HCT116 (cell line): ENCODE data around the gene MIF4GD. TPM values are rescaled to one million over a fixed set of nuclear protein-coding genes. Genes with fewer than 3 reads are reported as not detected.

Experiments
- ATAC-seq: fragments of 200-7000 bp; cut with Tn5 transposase; 2 replicates; pipeline ENCODE4 v1.9.1; 2020; ENCODE audit warnings: mild to moderate bottlenecking, moderate library complexity
- BruUV-seq: library from RNA; stranded (reverse); fragments of 400-500 nt; replicated peaks from 2 replicates; lab custom pipeline; 2021; lab: Mats Ljungman, UMichigan
- CTCF ChIA-PET: fragments of 300-600 bp; sonication (Branson Sonifier 250); formaldehyde crosslinking; loops from one replicate; lab custom pipeline; 2021; ENCODE audit warnings: antibody characterized with exemption; lab: Charles Lee
- POLR2A ChIA-PET: fragments of 300-600, 350-600 bp; sonication (Branson Sonifier 250); formaldehyde crosslinking; loops from one replicate; lab custom pipeline; 2021; ENCODE audit warnings: antibody characterized with exemption; lab: Charles Lee
- RAD21 ChIA-PET, 2 experiments: fragments of 300-600 bp; sonication (Branson Sonifier 250); formaldehyde crosslinking; loops; one replicate each; lab custom pipeline; 2023; ENCODE audit warnings: low total read pairs in 2 of 2; ENCODE audit not compliant: uncharacterized antibody in 2 of 2, unreplicated experiment in 2 of 2, low non-redundant PET in 1 of 2; lab: Charles Lee
- DNase-seq: peaks from one replicate; pipeline ENCODE4 v3.0.0-alpha.2; 2010; ENCODE audit warnings: low read depth, low spot score
- H2AFZ ChIP-seq: fragments of 200-600 bp; shearing (Covaris generic), sonication (generic); 2 replicates; pipeline ENCODE4 v1.6.1; 2017; ENCODE audit warnings: low read depth, mixed run types, mixed read lengths, antibody characterized with exemption, low read length; ENCODE audit not compliant: poor library complexity, severe bottlenecking
- H3K27ac ChIP-seq: 2 replicates; pipeline ENCODE4 v1.5.1; 2012; ENCODE audit warnings: low read depth, low read length
- H3K27me3 ChIP-seq: fragments of 200-600 bp; sonication (generic); 2 replicates; pipeline ENCODE4 v1.6.1; 2016; ENCODE audit warnings: mixed run types, low read length, mixed read lengths; ENCODE audit not compliant: insufficient read depth
- H3K36me3 ChIP-seq, 2 experiments: fragments of 200-500 bp in 1 of 2; fragments of 200-600 bp in 1 of 2; sonication (Bioruptor generic) in 1 of 2; sonication (generic) in 1 of 2; 2 replicates each; pipeline versions ENCODE4 v1.5.1 to v1.6.1; 2014 to 2016; ENCODE audit warnings: low read length in 2 of 2, inconsistent platforms in 1 of 2, mixed read lengths in 1 of 2, mixed run types in 1 of 2; ENCODE audit not compliant: insufficient read depth in 2 of 2, control insufficient read depth in 1 of 2
- H3K4me1 ChIP-seq, 2 experiments: fragments of 200-600 bp in 1 of 2; sonication (generic) in 1 of 2; 2 replicates each; pipeline versions ENCODE4 v1.5.1 to v1.6.1; 2012 to 2017; ENCODE audit warnings: low read length in 2 of 2, inconsistent platforms in 1 of 2, mild to moderate bottlenecking in 1 of 2, mixed read lengths in 1 of 2, mixed run types in 1 of 2, moderate library complexity in 1 of 2; ENCODE audit not compliant: insufficient read depth in 2 of 2, control insufficient read depth in 1 of 2
- H3K4me2 ChIP-seq: fragments of 200-600 bp; sonication (generic); 2 replicates; pipeline ENCODE4 v1.6.1; 2017; ENCODE audit warnings: mixed run types, low read length, mixed read lengths
- H3K4me3 ChIP-seq, 2 experiments: fragments of 200-600 bp in 1 of 2; sonication (generic) in 1 of 2; replicated peaks in 1 of 2; 2 replicates each; pipeline ENCODE4 v1.5.1; 2011 to 2016; ENCODE audit warnings: low read length in 2 of 2, control low read depth in 1 of 2, low read depth in 1 of 2, mild to moderate bottlenecking in 1 of 2, mixed read lengths in 1 of 2, mixed run types in 1 of 2
- H3K79me2 ChIP-seq: fragments of 200-600 bp; sonication (generic); 2 replicates; pipeline ENCODE4 v1.6.1; 2017; ENCODE audit warnings: mild to moderate bottlenecking, mixed run types, low read length, moderate library complexity, mixed read lengths; ENCODE audit not compliant: insufficient read depth
- H3K9ac ChIP-seq: fragments of 200-600 bp; sonication (generic); 2 replicates; pipeline ENCODE4 v1.6.1; 2016; ENCODE audit warnings: low read length, mixed read lengths
- H3K9me2 ChIP-seq: fragments of 200-600 bp; sonication (generic), shearing (Covaris generic); 2 replicates; pipeline ENCODE4 v1.6.1; 2017; ENCODE audit warnings: mixed run types, mild to moderate bottlenecking, moderate library complexity; ENCODE audit not compliant: insufficient read depth
- H3K9me3 ChIP-seq, 2 experiments: fragments of 200-500 bp in 1 of 2; fragments of 200-600 bp in 1 of 2; sonication (Bioruptor generic) in 1 of 2; sonication (generic) in 1 of 2; 2 replicates each; pipeline ENCODE4 v1.6.1; 2014 to 2017; ENCODE audit warnings: low read length in 2 of 2, mixed read lengths in 2 of 2, inconsistent platforms in 1 of 2, low read depth in 1 of 2, mild to moderate bottlenecking in 1 of 2, mixed run types in 1 of 2, moderate library complexity in 1 of 2; ENCODE audit not compliant: control insufficient read depth in 1 of 2, insufficient read depth in 1 of 2
- H4K20me1 ChIP-seq: fragments of 200-600 bp; sonication (generic), shearing (Covaris generic); 2 replicates; pipeline ENCODE4 v1.6.1; 2017; ENCODE audit warnings: mixed run types, mild to moderate bottlenecking, moderate library complexity; ENCODE audit not compliant: insufficient read depth
- CBX3 ChIP-seq: IDR thresholded peaks from 2 replicates; pipeline ENCODE4 v1.6.1; 2012; ENCODE audit warnings: low read depth
- ELF1 ChIP-seq: IDR thresholded peaks from 2 replicates; pipeline ENCODE4 v1.6.1; 2012; ENCODE audit warnings: low read depth, borderline replicate concordance
- FOSL1 ChIP-seq: IDR thresholded peaks from 2 replicates; pipeline ENCODE4 v1.6.1; 2012; ENCODE audit warnings: low read depth
- POLR2AphosphoS5 ChIP-seq: IDR thresholded peaks from 2 replicates; pipeline ENCODE4 v1.6.1; 2011; ENCODE audit warnings: mild to moderate bottlenecking, low read depth, low read length, moderate library complexity
- RAD21 ChIP-seq: IDR thresholded peaks from 2 replicates; pipeline ENCODE4 v1.6.1; 2012; ENCODE audit warnings: low read depth, mild to moderate bottlenecking
- ZFX ChIP-seq: fragments of 450-650 bp; IDR thresholded peaks from 2 replicates; pipeline ENCODE4 v1.6.1; 2017
- ZNF274 ChIP-seq: fragments of 200-500 bp; sonication (Bioruptor generic); IDR thresholded peaks from 2 replicates; pipeline ENCODE4 v1.6.1; 2014; ENCODE audit warnings: mild to moderate bottlenecking, low read depth, low read length, inconsistent platforms
- intact Hi-C: fragments of 100-400 bp; cut with micrococcal nuclease; formaldehyde crosslinking; loops from 2 replicates; pipeline ENCODE4 v1.10.0; 2022
- total RNA-seq: library from RNA; stranded (reverse); gene quantifications from one replicate; pipeline ENCODE4 v1.2.1, GENCODE V29; 2021; ENCODE audit not compliant: unreplicated experiment
- TF ChIP-seq, protein P1 (sequence below), 3 experiments: fragments of 200-600 bp in 1 of 3; sonication (generic) in 1 of 3; IDR thresholded peaks in 2 of 3; conservative IDR thresholded peaks in 1 of 3; 2 replicates each; pipeline ENCODE4 v1.5.1; 2012 to 2017; ENCODE audit warnings: low read depth in 2 of 3, low read length in 2 of 3, antibody characterized with exemption in 1 of 3, borderline replicate concordance in 1 of 3, control low read depth in 1 of 3, mild to moderate bottlenecking in 1 of 3, mixed read lengths in 1 of 3, mixed run types in 1 of 3, moderate library complexity in 1 of 3; ENCODE audit not compliant: insufficient read depth in 1 of 3

Gene MIF4GD
- total RNA-seq, 1 experiment from 2014 or later: 35.2 TPM

DNA sequence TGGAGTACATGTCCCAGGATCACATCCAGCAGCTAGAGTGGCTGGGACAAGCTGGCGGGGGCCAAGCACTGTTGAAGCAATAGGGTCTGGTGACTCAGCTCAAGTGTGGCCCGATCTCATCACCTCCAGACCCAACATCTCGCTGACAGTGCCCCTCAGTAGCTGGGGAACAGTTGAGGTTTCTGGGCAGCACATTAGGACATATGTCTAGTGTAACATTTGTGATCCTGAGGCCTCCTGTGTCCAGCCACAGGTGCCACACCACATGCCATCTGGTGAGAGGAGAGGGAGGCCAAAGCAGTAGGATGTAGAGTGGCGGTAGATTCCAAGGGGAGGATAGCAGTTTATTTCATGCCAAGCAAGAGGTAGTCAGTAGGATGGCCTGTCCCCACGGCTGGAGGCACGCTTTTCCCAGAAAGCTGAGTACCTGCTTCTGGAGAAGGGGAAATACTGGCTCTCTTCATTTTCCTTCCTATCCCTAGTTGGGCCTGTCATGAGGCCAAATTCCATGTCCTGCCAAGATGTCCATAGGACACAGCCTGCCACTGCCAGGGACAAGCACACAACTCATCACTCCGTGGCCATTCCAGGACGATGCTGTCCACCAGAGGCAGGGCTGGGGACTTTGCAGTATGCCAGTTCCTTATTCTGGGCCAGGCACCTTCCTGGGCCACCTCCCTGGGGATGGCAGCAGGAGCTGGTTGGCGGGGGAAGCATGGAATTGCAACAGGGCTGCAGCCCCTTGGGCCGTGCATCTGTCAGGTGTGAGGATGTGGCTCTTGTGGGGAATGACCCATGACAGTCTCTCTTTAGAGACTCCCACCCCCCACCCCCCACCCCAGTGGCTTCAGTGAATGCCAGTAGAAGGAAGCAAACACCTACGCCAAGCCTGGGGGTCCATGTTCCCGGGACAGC lies 33.7 kb downstream of the MIF4GD start:
- DNase-seq (no peak), ATAC-seq (no peak)
- BruUV-seq: TSS peak; percentile 13
- POLR2A ChIA-PET: no interaction called here
- Histone ChIP-seq H3K4me2 (no peak overlapping the region), H3K27me3 (no peaks in the 10 kb centered on the region), H3K79me2 (no peaks in the 10 kb centered on the region), H3K9ac (no peak overlapping the region), H4K20me1 (peaks cover 6% of the 10 kb centered on the region; the same call in 1 of the 2 replicates), H3K27ac (no peak overlapping the region), H2AFZ (no peak overlapping the region), H3K4me3 (no peak overlapping the region), H3K4me1 (peaks cover 0 to 11% of the 10 kb centered on the region in 2 experiments; a peak in 1 of 4 replicates), H3K36me3 (peaks cover 71 to 79% of the 10 kb centered on the region in 2 experiments), H3K9me3 (no peaks in the 10 kb centered on the region), H3K9me2 (no peaks in the 10 kb centered on the region)
- intact Hi-C loops: loop anchor here (1.0 kb wide), 2 partner anchors 123 to 276 kb away; no protein-coding TSS in a partner anchor
- TF ChIP-seq FOSL1 (no peak), POLR2AphosphoS5 (peak; percentile 27; the same call in 1 of the 2 replicates), CBX3 (no peak)
- TF ChIP-seq, protein P1, sequence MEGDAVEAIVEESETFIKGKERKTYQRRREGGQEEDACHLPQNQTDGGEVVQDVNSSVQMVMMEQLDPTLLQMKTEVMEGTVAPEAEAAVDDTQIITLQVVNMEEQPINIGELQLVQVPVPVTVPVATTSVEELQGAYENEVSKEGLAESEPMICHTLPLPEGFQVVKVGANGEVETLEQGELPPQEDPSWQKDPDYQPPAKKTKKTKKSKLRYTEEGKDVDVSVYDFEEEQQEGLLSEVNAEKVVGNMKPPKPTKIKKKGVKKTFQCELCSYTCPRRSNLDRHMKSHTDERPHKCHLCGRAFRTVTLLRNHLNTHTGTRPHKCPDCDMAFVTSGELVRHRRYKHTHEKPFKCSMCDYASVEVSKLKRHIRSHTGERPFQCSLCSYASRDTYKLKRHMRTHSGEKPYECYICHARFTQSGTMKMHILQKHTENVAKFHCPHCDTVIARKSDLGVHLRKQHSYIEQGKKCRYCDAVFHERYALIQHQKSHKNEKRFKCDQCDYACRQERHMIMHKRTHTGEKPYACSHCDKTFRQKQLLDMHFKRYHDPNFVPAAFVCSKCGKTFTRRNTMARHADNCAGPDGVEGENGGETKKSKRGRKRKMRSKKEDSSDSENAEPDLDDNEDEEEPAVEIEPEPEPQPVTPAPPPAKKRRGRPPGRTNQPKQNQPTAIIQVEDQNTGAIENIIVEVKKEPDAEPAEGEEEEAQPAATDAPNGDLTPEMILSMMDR (IDR thresholded peaks at IDR 0.05 in 2 of 3, conservative IDR thresholded peaks at IDR 0.05 in 1 of 3; ENCODE audit: borderline replicate concordance in 1 of 3, insufficient read depth in 1 of 3, low read depth in 2 of 3, low read length in 2 of 3): no peak
- RAD21 ChIA-PET: interaction anchor here in 1 of 2 experiments (0.6 kb wide), 1 partner anchor 8 kb away, joined by 3 read pairs; no protein-coding TSS in a partner anchor
- CTCF ChIA-PET: interaction anchor here (1.0 to 2.4 kb wide), 4 partner anchors 14 to 276 kb away, joined by 3 to 13 read pairs (median 4); no protein-coding TSS in a partner anchor

DNA sequence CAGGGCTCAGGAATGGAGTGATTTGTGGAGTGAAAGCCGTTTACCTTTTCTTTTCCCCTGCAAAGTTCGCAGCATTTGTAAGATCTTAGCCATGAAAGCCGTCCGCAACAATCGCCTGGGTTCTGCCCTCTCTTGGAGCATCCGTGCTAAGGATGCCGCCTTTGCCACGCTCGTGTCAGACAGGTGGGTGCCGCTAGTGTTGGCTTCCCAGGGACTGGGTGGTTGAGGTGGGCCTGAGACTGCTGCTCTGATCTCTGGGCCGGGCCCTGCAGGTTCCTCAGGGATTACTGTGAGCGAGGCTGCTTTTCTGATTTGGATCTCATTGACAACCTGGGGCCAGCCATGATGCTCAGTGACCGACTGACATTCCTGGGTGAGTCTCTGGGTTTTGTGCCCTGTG lies 38.2 kb downstream of the MIF4GD start:
- Histone ChIP-seq H3K4me2 (no peak overlapping the region), H3K9ac (no peak overlapping the region), H3K36me3 (peaks cover 64 to 93% of the 10 kb centered on the region in 2 experiments), H2AFZ (no peak overlapping the region), H3K4me1 (no peaks in the 10 kb centered on the region), H3K79me2 (no peaks in the 10 kb centered on the region; the same call in 1 of the 2 replicates), H4K20me1 (no peaks in the 10 kb centered on the region), H3K27ac (no peak overlapping the region), H3K27me3 (no peaks in the 10 kb centered on the region), H3K9me3 (no peaks in the 10 kb centered on the region), H3K4me3 (no peak overlapping the region), H3K9me2 (no peaks in the 10 kb centered on the region)
- ATAC-seq: no peak
- POLR2A ChIA-PET: no interaction called here
- intact Hi-C loops: no loop called here
- DNase-seq: no peak
- no TSS peak for BruUV-seq
- no peak for TF ChIP-seq RAD21
- no peak for TF ChIP-seq POLR2AphosphoS5
- no peak for TF ChIP-seq ELF1
- TF ChIP-seq ZFX: no peak
- TF ChIP-seq ZNF274: no peak
- RAD21 ChIA-PET: no interaction called here
- CTCF ChIA-PET: no interaction called here
